Aorta (tissue), 5 donors: ENCODE results near the gene OR10A3. TPM values are rescaled to one million over a fixed set of nuclear protein-coding genes. Genes with fewer than 3 reads are reported as not detected.

Experiments
- ATAC-seq: fragments of 200-7000 bp; cut with Tn5 transposase; one replicate; pipeline ENCODE4 v1.9.1; 2022; ENCODE audit warnings: moderate library complexity; ENCODE audit not compliant: low FRiP score
- DNase-seq, 2 donors: peaks; one replicate each; pipeline ENCODE4 v3.0.0-alpha.2; 2020
- H3K27ac ChIP-seq, 2 donors: one replicate each; pipeline ENCODE4 v1.5.1; 2013; ENCODE audit warnings: low read length in 2 of 2, mild to moderate bottlenecking in 2 of 2, moderate library complexity in 2 of 2, control low read depth in 1 of 2, inconsistent platforms in 1 of 2, low read depth in 1 of 2
- H3K27me3 ChIP-seq, 2 donors: one replicate each; pipeline ENCODE4 v1.6.1; 2013; ENCODE audit warnings: control low read depth in 1 of 2, low read length in 1 of 2, mild to moderate bottlenecking in 1 of 2, moderate library complexity in 1 of 2; ENCODE audit not compliant: insufficient read depth in 2 of 2, control insufficient read depth in 1 of 2
- H3K36me3 ChIP-seq, 2 donors: one replicate each; pipeline ENCODE4 v1.6.1; 2013; ENCODE audit warnings: control low read depth in 1 of 2, low read length in 1 of 2, mild to moderate bottlenecking in 1 of 2; ENCODE audit not compliant: insufficient read depth in 2 of 2, control insufficient read depth in 1 of 2
- H3K4me1 ChIP-seq, 2 donors: one replicate each; pipeline ENCODE4 v1.6.1; 2013; ENCODE audit warnings: low read length in 2 of 2, control low read depth in 1 of 2, mild to moderate bottlenecking in 1 of 2, moderate library complexity in 1 of 2; ENCODE audit not compliant: insufficient read depth in 2 of 2, control insufficient read depth in 1 of 2
- H3K4me3 ChIP-seq, 2 donors: one replicate each; pipeline ENCODE4 v1.5.1; 2013; ENCODE audit warnings: low read length in 2 of 2, control low read depth in 1 of 2, mild to moderate bottlenecking in 1 of 2
- H3K9me3 ChIP-seq: one replicate; pipeline ENCODE4 v1.6.1; 2013; ENCODE audit warnings: mild to moderate bottlenecking, low read length; ENCODE audit not compliant: control insufficient read depth
- WGBS, 2 donors: extraction: QIAGEN DNeasy Blood & Tissue Kit; methylation state at CpG; one replicate each; pipeline ENCODE4 v1.1.7; 2013; 5-methylcytosine and 5-hydroxymethylcytosine counted together
- intact Hi-C, 2 donors: fragments of 100-400 bp; cut with DNase I; formaldehyde crosslinking; loops; one replicate each; pipeline versions ENCODE4 v1.14.2 to v1.15.0; 2022
- polyA plus RNA-seq, 2 donors: library from polyadenylated mRNA; stranded (reverse); fragments of 200-250 nt; gene quantifications; one replicate each; pipeline ENCODE4 v1.2.3, GENCODE V29; 2013
- total RNA-seq, 2 donors: library from RNA; stranded (reverse); fragmentation: NEBNext Ultra II Directional; extraction: Animal tissue kit (Norgen Biotek cat#: 25700); gene quantifications; one replicate each; pipeline ENCODE4 v1.2.1, GENCODE V29; 2021
- donor health status: healthy with polysubstance abuse.
- donor health status: Bipolar disorder and iron deficiency.
- donor health status: DM: no; HTN: no; CAD: no.
- donor health status: DM: no; HTN: no; CAD: no.
- donor health status: DM: yes; HTN: yes; CAD: no.

Gene OR10A3
- total and polyA plus RNA-seq, 4 donors, result not detected

GRCh38 chr11:7918141-7918540, 23.4 kb downstream of the OR10A3 start:
- Histone ChIP-seq H3K9me3 (no peaks in the 10 kb centered on the region), H3K27ac (no peak overlapping the region), H3K36me3 (no peaks in the 10 kb centered on the region), H3K27me3 (no peaks in the 10 kb centered on the region), H3K4me3 (no peak overlapping the region), H3K4me1 (no peaks in the 10 kb centered on the region)
- intact Hi-C loops, result no loop called here
- DNase-seq (no peak), ATAC-seq (no peak)
- WGBS, 2 donors, result 78 to 83% methylated on average over 2 of the region's 2 CpGs

GRCh38 chr11:7911011-7911410, 30.5 kb downstream of the OR10A3 start:
- no peak for DNase-seq
- no peaks in the 10 kb centered on the region for H3K9me3 ChIP-seq
- no peaks in the 10 kb centered on the region for H3K27me3 ChIP-seq
- no peak overlapping the region for H3K27ac ChIP-seq
- no peak for ATAC-seq
- intact Hi-C loops, result no loop called here
- no peaks in the 10 kb centered on the region for H3K36me3 ChIP-seq
- H3K4me3 ChIP-seq, result no peak overlapping the region
- H3K4me1 ChIP-seq, result no peaks in the 10 kb centered on the region

GRCh38 chr11:7910286-7910788, 31.2 kb downstream of the OR10A3 start:
- Histone ChIP-seq H3K27ac (no peak overlapping the region), H3K36me3 (no peaks in the 10 kb centered on the region), H3K4me1 (no peaks in the 10 kb centered on the region), H3K27me3 (no peaks in the 10 kb centered on the region), H3K4me3 (no peak overlapping the region), H3K9me3 (no peaks in the 10 kb centered on the region)
- no peak for ATAC-seq
- no peak for DNase-seq
- intact Hi-C loops, result no loop called here
- whole genome bisulfite sequencing, 2 donors, result 56 to 64% methylated on average over 2 of the region's 2 CpGs

- Histone ChIP-seq H3K9me3 (no peaks in the 10 kb centered on the region), H3K4me3 (no peak overlapping the region), H3K27ac (no peak overlapping the region), H3K27me3 (no peaks in the 10 kb centered on the region), H3K4me1 (peaks cover 0 to under 1% of the 10 kb centered on the region in 2 donors), H3K36me3 (no peaks in the 10 kb centered on the region)
- ATAC-seq (no peak), DNase-seq (no peak)
- 78 to 80% methylated on average over 2 of the region's 2 CpGs for WGBS, 2 donors
- intact Hi-C loops, result loop anchor here in 1 of 2 donors (10.0 kb wide), 1 partner anchor 175 kb away; the partner anchor contains the start of gene TUB
These were observed 31.8 kb downstream of the OR10A3 start for GRCh38 chr11:7909585-7910285.

GRCh38 chr11:7907121-7907520, 34.4 kb downstream of the OR10A3 start:
- Histone ChIP-seq H3K27ac (no peak overlapping the region), H3K9me3 (no peaks in the 10 kb centered on the region), H3K4me1 (peaks cover 0 to 1% of the 10 kb centered on the region in 2 donors), H3K27me3 (no peaks in the 10 kb centered on the region), H3K36me3 (no peaks in the 10 kb centered on the region), H3K4me3 (no peak overlapping the region)
- ATAC-seq (no peak), DNase-seq (no peak)
- 15% methylated on average over 3 of the region's 3 CpGs for WGBS, 2 donors
- intact Hi-C loops, result loop anchor here in 1 of 2 donors (10.0 kb wide), 1 partner anchor 178 kb away; the partner anchor contains the start of gene TUB

GRCh38 chr11:7906481-7906880, 35.0 kb downstream of the OR10A3 start:
- Histone ChIP-seq H3K4me3 (no peak overlapping the region), H3K36me3 (no peaks in the 10 kb centered on the region), H3K4me1 (peaks cover 0 to 1% of the 10 kb centered on the region in 2 donors), H3K9me3 (no peaks in the 10 kb centered on the region), H3K27ac (peak overlapping the region in 1 of 2 donors; percentile 83), H3K27me3 (no peaks in the 10 kb centered on the region)
- intact Hi-C loops, result loop anchor here in 1 of 2 donors (10.0 kb wide), 1 partner anchor 178 kb away; the partner anchor contains the start of gene TUB
- DNase-seq, result no peak
- ATAC-seq, result no peak
- 4 to 9% methylated on average over 4 of the region's 4 CpGs for WGBS, 2 donors

- no peak for ATAC-seq
- intact Hi-C loops, result loop anchor here in 1 of 2 donors (2.0 to 10.0 kb wide), 2 partner anchors 81 to 179 kb away; partner anchors contain the start of genes EIF3F and TUB
- WGBS, 2 donors, result 38 to 54% methylated on average over 3 of the region's 3 CpGs
- Histone ChIP-seq H3K27ac (peak overlapping the region in 1 of 2 donors; percentile 64), H3K27me3 (no peaks in the 10 kb centered on the region), H3K9me3 (no peaks in the 10 kb centered on the region), H3K4me1 (peaks cover 0 to 1% of the 10 kb centered on the region in 2 donors), H3K4me3 (no peak overlapping the region), H3K36me3 (no peaks in the 10 kb centered on the region)
- DNase-seq, result no peak
These were observed 35.5 kb downstream of the OR10A3 start for GRCh38 chr11:7905961-7906429.

GRCh38 chr11:7905549-7905948, 36.0 kb downstream of the OR10A3 start:
- intact Hi-C loops, result loop anchor here in 1 of 2 donors (2.0 to 10.0 kb wide), 2 partner anchors 81 to 179 kb away; partner anchors contain the start of genes EIF3F and TUB
- Histone ChIP-seq H3K4me1 (peaks cover 0 to 1% of the 10 kb centered on the region in 2 donors), H3K36me3 (no peaks in the 10 kb centered on the region), H3K27ac (peak overlapping the region; percentile 39 to 64), H3K27me3 (no peaks in the 10 kb centered on the region), H3K9me3 (no peaks in the 10 kb centered on the region), H3K4me3 (no peak overlapping the region)
- ATAC-seq (no peak), DNase-seq (no peak)
- WGBS, 2 donors, result 27 to 33% methylated on average over 9 of the region's 9 CpGs
